Right lung (tissue), 5 donors: Measurements from ENCODE around the gene EML4. TPM values are rescaled to one million over a fixed set of nuclear protein-coding genes. Genes with fewer than 3 reads are reported as not detected.
A peak's percentile ranks its signal among the peaks of the same experiment; 100 is the strongest.

Experiments used
- DNase-seq, 2 donors: peaks; one replicate each; pipeline ENCODE4 v3.0.0-alpha.2; 2013
- polyA plus RNA-seq, 5 donors: library from polyadenylated mRNA; unstranded; fragments of 120-200 nt; gene quantifications; one replicate each; pipeline versions ENCODE4 v1.2.1 to v1.2.3, GENCODE V29; 2013; ENCODE audit warnings: inconsistent platforms in 1 of 5, low replicate concordance in 1 of 5; ENCODE audit not compliant: insufficient read length in 5 of 5, insufficient read depth in 1 of 5

EML4 gene
- polyA plus RNA-seq, 5 donors, result 57.9 to 109 (median 100) TPM

- no peak for DNase-seq
Observed at GRCh38 chr2:42192652-42193566, 23.8 kb downstream of the EML4 start.

DNA sequence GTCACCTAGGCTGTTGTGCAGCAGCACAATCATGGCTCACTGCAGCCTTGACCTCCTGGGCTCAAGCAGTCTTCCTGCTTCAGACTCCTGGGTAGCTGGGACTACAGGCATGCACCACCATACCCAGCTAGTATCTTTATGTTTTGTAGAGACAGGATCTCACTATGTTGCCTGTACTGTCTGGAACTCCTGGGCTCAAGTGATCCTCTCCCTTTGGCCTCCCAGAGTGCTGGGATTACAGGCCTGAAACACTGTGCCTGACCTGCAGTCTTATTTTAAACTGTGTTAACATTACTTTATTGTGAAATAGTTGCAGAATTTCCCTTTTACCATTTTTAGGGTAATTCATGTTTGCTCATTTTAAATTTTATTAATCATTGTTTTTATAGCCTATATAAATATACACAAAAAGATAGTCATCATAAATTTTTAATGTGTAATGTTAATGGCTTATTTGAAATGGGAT is 24.6 kb downstream of the EML4 start:
- no peak for DNase-seq

DNA sequence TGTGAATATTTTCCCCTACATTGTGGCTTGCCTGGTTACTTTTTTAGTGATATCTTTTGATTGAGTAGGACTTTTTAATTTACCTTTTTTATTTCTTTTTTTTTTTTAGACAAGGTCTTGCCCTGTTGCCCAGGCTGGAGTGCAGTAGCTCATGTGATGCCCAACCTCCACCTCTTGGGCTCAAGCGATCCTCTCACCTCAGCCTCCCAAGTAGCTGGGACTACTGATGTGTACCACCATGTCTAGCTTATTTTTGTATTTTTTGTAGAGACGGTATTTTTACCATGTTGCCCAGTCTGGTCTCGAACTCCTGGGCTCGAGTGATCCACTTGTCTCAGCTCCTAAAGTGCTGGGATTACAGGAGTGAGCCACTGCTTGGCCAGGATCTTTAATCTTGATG is 25.3 kb downstream of the EML4 start:
- no peak for DNase-seq

DNA sequence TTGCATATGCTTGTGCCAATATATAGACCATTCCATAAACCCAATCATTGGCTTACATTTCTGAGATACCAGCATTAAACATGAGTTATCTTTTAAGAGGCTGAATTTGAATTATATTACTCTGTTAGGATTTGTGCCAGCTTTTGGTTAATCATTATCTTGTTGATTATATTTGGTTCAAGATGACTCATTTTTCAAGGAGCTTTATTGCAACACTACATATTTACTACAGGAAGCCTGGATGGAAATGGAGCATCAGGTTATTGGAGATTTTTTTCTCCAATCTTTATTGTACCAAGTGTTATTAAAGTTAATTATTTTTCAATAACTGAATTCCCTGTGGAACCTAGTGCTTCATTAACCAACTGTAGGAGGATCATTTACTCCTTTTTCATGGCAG is 26.4 kb downstream of the EML4 start:
- no peak for DNase-seq

DNA sequence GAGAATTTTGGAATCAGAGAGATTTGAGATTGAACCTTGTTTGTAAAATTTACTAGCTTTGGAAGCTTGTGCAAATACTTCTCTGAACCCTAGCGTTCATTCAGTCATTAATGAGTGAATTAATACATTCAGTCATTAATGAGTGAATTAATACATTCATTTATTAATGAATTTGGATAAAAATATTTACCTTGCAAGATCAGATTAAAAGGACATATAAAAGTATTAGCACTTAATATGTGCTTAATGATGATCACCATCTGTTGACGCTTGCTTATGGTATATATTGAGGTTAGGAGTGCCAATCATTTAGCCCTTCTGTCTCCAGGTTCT is 26.9 kb downstream of the EML4 start:
- DNase-seq, result no peak

GRCh38 chr2:42196403-42197267 is 27.5 kb downstream of the EML4 start:
- peak; percentile 47 to 82 for DNase-seq

GRCh38 chr2:42197792-42198191 is 28.6 kb downstream of the EML4 start:
- no peak for DNase-seq

- DNase-seq, result no peak
Observed at GRCh38 chr2:42198466-42198865, 29.3 kb downstream of the EML4 start.

- DNase-seq, result no peak
Observed at GRCh38 chr2:42199002-42199401, 29.8 kb downstream of the EML4 start.

DNA sequence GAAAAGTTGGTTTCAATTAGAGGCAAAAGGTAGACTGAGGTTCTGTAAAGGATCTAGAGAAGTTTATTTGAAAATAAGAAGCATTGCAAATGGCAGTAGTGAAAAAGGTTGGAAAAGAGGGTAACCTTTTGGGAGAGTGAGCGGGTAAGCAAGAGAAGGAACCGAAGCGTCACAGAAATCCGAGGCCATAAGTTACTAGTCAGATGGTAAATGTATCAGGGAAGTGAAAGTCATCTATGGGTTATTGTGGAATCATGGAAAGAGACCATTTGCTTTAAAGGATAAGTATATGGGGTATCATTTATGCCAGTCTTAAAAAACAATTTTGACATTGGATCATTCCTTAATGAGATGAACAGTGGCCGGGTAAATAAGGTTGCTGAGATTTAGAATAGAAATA is 30.5 kb downstream of the EML4 start:
- DNase-seq, result no peak

DNA sequence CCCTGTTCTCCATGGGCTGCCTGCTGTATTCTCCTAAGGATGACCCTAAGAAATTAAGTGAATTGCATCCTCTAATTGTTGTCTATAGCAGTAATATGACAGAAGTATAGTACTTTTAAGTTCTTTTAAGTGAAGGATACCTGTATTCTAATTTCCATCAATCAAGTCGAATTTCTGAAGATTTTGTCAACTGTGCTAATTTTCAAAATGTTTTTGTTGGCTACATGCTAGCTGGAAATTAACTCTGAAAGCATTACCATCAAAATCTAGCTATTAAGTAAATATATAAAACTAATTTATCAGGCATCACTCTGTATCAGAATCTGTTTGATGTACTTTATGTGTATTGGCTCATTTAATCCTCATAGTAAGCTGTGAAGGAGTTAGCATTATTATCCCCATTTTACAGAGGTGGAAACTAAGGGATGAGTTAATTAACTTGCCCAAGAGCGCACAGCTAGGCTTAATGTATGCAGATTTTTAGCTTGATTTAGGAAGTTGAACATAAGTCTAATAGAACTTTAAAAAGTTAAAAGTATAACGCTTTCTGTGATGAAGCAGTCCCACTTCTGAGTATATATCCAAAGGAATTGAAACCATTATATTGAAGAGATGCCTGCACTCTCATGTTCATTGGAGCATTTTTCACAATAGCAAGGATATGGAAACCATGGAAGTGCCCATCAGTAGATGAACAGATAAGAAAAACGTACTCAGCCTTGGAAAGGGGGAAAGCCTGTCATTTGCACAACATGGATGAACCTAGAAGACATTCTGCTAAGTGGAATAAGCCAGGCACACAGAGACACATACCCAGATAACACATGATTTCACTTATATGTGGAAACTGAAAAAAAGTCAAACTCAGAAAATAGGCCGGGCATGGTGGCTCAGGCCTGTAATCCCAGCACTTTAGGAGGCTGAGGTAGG is 32.0 kb downstream of the EML4 start:
- no peak for DNase-seq

GRCh38 chr2:42202634-42203008 is 33.5 kb downstream of the EML4 start:
- DNase-seq, result no peak

DNA sequence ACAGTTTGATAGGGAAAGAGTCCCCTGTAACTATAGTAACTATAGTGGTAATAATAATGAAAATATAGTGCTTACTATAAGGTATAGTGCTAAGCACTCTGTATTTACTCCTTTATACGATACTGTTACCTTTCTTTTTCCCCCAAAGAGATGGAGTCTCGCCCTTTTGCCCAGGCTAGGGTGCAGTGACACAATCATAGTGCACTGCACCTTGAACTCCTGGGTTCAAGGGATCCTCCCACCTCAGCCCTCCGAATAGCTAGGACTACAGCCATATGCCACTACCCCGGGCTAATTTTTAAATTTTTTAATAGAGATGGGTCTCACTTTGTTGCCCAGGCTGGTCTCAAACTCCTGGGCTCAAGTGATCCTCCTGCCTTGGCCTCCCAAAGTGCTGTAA is 34.6 kb downstream of the EML4 start:
- DNase-seq, result no peak

- no peak for DNase-seq
Observed at GRCh38 chr2:42205337-42205736, 36.2 kb downstream of the EML4 start.

DNA sequence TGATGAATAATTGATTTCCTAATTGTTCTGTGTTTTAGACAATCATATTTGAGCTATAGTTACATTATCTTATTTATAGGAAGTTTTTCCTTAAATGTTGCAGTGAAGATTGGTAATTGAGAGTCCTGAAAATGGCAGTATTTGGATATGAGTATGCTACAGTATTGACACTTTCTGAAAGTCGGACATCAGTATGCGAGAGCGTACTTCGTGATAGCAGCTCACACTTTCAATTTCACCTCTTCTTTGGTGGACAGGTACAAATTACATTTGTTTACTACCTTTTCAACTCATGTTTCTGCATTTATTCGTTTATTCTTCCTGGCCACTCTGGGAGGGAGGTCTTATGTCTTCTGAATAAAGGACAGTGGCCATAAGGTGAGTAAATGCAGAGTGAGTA is 38.7 kb downstream of the EML4 start:
- no peak for DNase-seq

GRCh38 chr2:42210203-42210602 is 41.0 kb downstream of the EML4 start:
- DNase-seq, result no peak

DNA sequence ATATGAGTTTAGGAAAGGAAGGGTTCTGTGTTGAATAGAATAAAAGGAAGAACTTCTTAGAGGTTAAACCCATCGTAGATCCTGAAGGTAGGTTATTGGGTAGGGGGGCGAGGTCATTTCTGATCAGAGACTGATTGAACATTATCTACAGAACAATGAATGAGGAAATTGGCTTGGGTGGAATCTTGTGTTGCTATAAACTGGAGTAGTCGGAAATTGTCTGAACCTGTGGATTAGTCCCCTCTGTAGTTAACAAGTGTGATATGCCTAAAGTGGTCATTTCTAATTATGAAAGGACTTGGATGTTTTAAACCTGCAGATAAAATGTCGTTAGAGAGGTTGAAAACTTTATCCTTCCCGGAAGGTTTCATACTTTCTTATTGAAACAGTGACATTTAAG is 42.1 kb downstream of the EML4 start:
- DNase-seq, result no peak

- DNase-seq, result no peak
Observed at GRCh38 chr2:42214669-42215068, 45.5 kb downstream of the EML4 start.

GRCh38 chr2:42216694-42217093 is 47.5 kb downstream of the EML4 start:
- no peak for DNase-seq

DNA sequence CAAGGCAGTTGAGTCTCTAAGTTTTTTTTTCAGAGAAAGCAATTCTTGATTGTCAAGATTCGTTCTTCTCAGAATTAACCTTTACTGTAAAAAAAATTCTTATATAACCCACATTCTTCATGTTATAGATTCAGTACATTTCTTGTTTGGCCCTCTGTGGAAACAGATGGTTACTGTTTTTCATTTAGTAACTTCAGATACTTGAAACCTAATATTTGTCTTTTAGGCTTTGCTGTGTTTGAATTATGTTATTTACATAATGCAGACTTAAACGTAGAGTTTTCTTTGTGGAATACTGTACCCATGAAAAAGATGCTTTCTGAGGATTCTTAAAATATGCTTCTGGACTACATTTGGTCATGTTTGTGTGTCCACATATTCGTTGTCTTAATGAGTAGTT is 48.2 kb downstream of the EML4 start:
- no peak for DNase-seq

DNA sequence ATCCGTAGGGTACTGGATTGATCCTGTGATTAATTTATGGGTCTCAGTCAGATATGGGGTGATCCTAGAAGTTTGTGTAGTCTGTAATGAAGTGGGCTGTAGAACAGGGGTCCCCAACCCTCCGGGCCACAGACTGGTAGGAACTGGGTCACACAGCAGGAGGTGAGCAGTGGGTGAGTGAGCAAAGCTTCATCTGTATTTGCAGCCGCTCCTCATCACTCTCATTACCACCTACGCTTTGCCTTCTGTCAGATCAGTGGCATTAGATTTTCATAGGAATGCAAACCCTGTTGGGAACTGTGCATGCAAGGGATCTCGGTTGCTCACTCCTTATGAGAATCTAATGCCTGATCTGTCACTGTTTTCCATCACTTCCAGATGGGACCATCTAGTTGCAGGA is 48.8 kb downstream of the EML4 start:
- no peak for DNase-seq

GRCh38 chr2:42218712-42219111 is 49.6 kb downstream of the EML4 start:
- no peak for DNase-seq
